Peyer's patch (tissue), 4 donors: ENCODE measurements around the gene ADGRD1.

ENCODE experiments used
- POLR2A ChIP-seq, 2 donors: fragments of 450-650 bp; IDR thresholded peaks; one replicate each; pipeline ENCODE4 v1.5.1; 2017; ENCODE audit warnings: antibody characterized with exemption in 2 of 2, mild to moderate bottlenecking in 2 of 2, moderate library complexity in 2 of 2
- TF ChIP-seq, protein P1 (sequence below), 6 experiments: fragments of 450-650 bp in 4 of 6; fragments of 200-600 bp in 2 of 6; sonication (generic) in 1 of 6; IDR thresholded peaks; one replicate each; pipeline ENCODE4 v1.5.1; 2017 to 2019; ENCODE audit warnings: antibody characterized with exemption in 6 of 6, mild to moderate bottlenecking in 3 of 6, moderate library complexity in 1 of 6

DNA sequence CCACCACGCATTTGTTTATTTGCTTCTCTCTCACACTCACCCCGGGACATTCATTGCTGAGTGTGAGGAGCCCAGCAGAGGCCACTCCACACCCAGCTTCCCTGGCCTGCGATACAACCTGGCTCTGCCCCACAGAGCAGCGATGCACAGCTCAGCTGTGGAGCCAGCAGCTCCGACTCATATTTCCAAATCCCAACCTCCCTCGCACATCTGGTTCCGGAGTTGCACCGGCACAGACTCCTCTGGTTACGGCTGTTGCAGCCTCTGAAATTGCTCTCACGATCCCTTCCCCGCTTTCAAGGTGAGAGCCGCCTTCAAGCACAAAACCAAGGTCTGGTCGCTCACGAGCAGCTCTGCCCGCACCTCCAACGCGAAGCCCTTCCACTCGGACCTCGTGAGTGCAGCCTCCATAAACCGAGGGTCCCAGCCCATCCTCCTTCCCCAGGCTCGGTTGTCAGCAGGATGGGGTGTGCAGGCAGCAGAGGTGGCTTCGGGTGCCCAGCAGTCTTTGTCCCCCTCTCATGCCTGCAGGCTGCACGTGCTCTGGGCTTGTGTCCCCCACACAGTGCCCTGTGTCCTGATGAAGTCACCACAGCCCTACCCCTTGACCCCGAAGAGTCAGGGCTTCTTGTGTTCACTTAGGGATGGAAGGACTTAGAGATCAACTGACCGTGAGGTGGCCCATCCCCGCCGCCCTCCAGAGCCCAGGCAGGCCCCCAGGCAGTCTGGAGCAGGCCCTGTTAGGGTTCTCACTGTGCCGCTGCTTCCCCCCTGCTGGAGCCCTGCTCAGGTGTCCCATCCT, 184.3 kb downstream of the ADGRD1 start:
- TF ChIP-seq, protein P1, sequence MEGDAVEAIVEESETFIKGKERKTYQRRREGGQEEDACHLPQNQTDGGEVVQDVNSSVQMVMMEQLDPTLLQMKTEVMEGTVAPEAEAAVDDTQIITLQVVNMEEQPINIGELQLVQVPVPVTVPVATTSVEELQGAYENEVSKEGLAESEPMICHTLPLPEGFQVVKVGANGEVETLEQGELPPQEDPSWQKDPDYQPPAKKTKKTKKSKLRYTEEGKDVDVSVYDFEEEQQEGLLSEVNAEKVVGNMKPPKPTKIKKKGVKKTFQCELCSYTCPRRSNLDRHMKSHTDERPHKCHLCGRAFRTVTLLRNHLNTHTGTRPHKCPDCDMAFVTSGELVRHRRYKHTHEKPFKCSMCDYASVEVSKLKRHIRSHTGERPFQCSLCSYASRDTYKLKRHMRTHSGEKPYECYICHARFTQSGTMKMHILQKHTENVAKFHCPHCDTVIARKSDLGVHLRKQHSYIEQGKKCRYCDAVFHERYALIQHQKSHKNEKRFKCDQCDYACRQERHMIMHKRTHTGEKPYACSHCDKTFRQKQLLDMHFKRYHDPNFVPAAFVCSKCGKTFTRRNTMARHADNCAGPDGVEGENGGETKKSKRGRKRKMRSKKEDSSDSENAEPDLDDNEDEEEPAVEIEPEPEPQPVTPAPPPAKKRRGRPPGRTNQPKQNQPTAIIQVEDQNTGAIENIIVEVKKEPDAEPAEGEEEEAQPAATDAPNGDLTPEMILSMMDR (IDR thresholded peaks at IDR 0.05): no peak
- TF ChIP-seq POLR2A (IDR thresholded peaks at IDR 0.05): no peak
